CD8-positive, alpha-beta memory T cell (primary cell): ENCODE data around the gene SLC22A5. TPM values are rescaled to one million over a fixed set of nuclear protein-coding genes. Genes with fewer than 3 reads are reported as not detected.

Experiments
- CTCF ChIA-PET: fragments of 350-600 bp; sonication (Branson Sonifier 250); formaldehyde crosslinking; loops from one replicate; lab custom pipeline; 2021; ENCODE audit warnings: antibody characterized with exemption; lab: Charles Lee
- POLR2A ChIA-PET: fragments of 350-600 bp; sonication (Branson Sonifier 250); formaldehyde crosslinking; loops from one replicate; lab custom pipeline; 2021; ENCODE audit warnings: antibody characterized with exemption; lab: Charles Lee
- DNase-seq, 5 donors: peaks; one replicate each; pipeline versions ENCODE4 v3.0.0 to v3.0.0-alpha.2; 2020 to 2022; ENCODE audit warnings: mixed read lengths in 1 of 5
- H3K27ac ChIP-seq: one replicate; pipeline ENCODE4 v1.7.0; 2013; ENCODE audit warnings: low read depth, mild to moderate bottlenecking, low read length, moderate library complexity
- H3K27me3 ChIP-seq: 2 replicates; pipeline ENCODE4 v1.7.0; 2013; ENCODE audit warnings: low read length, mild to moderate bottlenecking; ENCODE audit not compliant: insufficient read depth, poor library complexity, severe bottlenecking
- H3K36me3 ChIP-seq: 2 replicates; pipeline ENCODE4 v1.7.0; 2013; ENCODE audit warnings: mild to moderate bottlenecking, low read length, moderate library complexity; ENCODE audit not compliant: insufficient read depth
- H3K4me1 ChIP-seq: 2 replicates; pipeline ENCODE4 v1.7.0; 2013; ENCODE audit warnings: mild to moderate bottlenecking, low read length, moderate library complexity; ENCODE audit not compliant: insufficient read depth
- H3K4me3 ChIP-seq: 2 replicates; pipeline ENCODE4 v1.7.0; 2013; ENCODE audit warnings: mild to moderate bottlenecking, low read length
- H3K9me3 ChIP-seq: 2 replicates; pipeline ENCODE4 v1.7.0; 2013; ENCODE audit warnings: mild to moderate bottlenecking, low read length
- H3K27ac Mint-ChIP-seq, 8 donors: one replicate each; pipeline ENCODE4 v1.8.0; 2020 to 2021; ENCODE audit warnings: mixed read lengths in 8 of 8, mild to moderate bottlenecking in 6 of 8, inconsistent platforms in 3 of 8, moderate library complexity in 3 of 8
- H3K27me3 Mint-ChIP-seq, 2 donors: one replicate each; pipeline ENCODE4 v1.8.0; 2020 to 2021; ENCODE audit warnings: mixed read lengths in 2 of 2, mild to moderate bottlenecking in 1 of 2, moderate library complexity in 1 of 2
- H3K36me3 Mint-ChIP-seq, 3 donors: one replicate each; pipeline ENCODE4 v1.8.0; 2020 to 2021; ENCODE audit warnings: mixed read lengths in 3 of 3, inconsistent platforms in 1 of 3, mild to moderate bottlenecking in 1 of 3
- H3K4me1 Mint-ChIP-seq, 3 donors: one replicate each; pipeline ENCODE4 v1.8.0; 2020 to 2021; ENCODE audit warnings: mixed read lengths in 3 of 3, inconsistent platforms in 1 of 3, mild to moderate bottlenecking in 1 of 3
- H3K4me3 Mint-ChIP-seq, 7 donors: one replicate each; pipeline ENCODE4 v1.8.0; 2020 to 2021; ENCODE audit warnings: mixed read lengths in 7 of 7, mild to moderate bottlenecking in 6 of 7, moderate library complexity in 4 of 7, inconsistent platforms in 2 of 7
- H3K9me3 Mint-ChIP-seq, 5 donors: one replicate each; pipeline ENCODE4 v1.8.0; 2020 to 2022; ENCODE audit warnings: mixed read lengths in 5 of 5, mild to moderate bottlenecking in 3 of 5, moderate library complexity in 2 of 5, inconsistent platforms in 1 of 5
- polyA plus RNA-seq: library from polyadenylated mRNA; unstranded; fragments of 300-500 nt; fragmentation: Illumina TruSeq; gene quantifications from one replicate; pipeline ENCODE4 v1.2.3, GENCODE V29; 2021
- total RNA-seq, 2 experiments: library from RNA; stranded (reverse); gene quantifications; one replicate each; pipeline ENCODE4 v1.2.3, GENCODE V29; 2021

Gene SLC22A5
- total and polyA plus RNA-seq, 3 experiments from 2014 or later = 2.5 to 5.9 (median 5.2) TPM

DNA sequence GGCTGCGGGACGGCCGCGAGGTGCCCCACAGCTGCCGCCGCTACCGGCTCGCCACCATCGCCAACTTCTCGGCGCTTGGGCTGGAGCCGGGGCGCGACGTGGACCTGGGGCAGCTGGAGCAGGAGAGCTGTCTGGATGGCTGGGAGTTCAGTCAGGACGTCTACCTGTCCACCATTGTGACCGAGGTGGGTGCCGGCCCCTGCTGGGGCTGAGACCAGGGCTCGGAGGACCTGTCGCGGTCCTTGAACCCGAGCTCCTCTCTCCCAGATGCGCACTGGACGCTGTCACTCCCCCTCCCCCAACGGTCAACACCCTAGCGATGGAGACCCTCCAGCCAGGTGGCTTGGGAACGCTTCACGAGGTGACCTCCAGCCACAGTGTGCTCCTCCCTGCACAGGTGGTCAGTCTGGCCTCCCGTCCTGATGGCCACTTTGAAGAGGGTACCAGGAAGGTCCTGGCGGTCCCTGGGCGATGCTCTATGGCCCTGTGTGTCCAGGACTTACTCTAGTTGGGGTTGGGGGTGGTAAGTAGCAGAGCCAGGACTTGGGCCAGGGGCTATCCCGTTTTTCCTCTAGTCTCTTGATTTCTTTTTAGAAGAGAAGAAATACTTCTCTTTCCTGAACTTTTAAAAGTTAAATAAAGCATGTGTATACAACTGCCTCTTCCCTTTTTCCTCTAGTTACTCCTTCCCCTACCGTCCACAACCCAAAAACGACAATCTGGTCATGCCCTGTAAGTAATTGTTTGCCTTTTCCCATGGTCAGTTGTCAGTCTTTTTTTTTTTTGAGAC lies 866 bp downstream of the SLC22A5 start:
- Mint-ChIP-seq H3K9me3 (no peaks in the 10 kb centered on the region), H3K27me3 (no peaks in the 10 kb centered on the region), H3K4me1 (peaks cover 17 to 30% (median 29%) of the 10 kb centered on the region in 3 donors), H3K36me3 (peaks cover 0 to 1% (median 0%) of the 10 kb centered on the region in 3 donors), H3K4me3 (peak overlapping the region; percentile 67 to 92 (median 83)), H3K27ac (peak overlapping the region in 7 of 8 donors; percentile 32 to 95 (median 70))
- H3K36me3 ChIP-seq = no peaks in the 10 kb centered on the region
- H3K27ac ChIP-seq = peak overlapping the region; percentile 69
- H3K4me1 ChIP-seq = peaks cover 27% of the 10 kb centered on the region
- ChIA-PET POLR2A (interaction anchor here (1.4 to 2.2 kb wide), 3 partner anchors 41 to 126 kb away, joined by 4 to 12 read pairs (median 10); no protein-coding TSS in a partner anchor), CTCF (interaction anchor here (1.1 to 4.6 kb wide), 5 partner anchors 16 to 131 kb away, joined by 3 to 16 read pairs (median 4); partner anchors contain the start of gene IRF1)
- DNase-seq = no peak
- peak overlapping the region; percentile 74 for H3K4me3 ChIP-seq
- H3K27me3 ChIP-seq = no peaks in the 10 kb centered on the region
- H3K9me3 ChIP-seq = no peaks in the 10 kb centered on the region

GRCh38 chr5:132370971-132371602 lies 1.6 kb downstream of the SLC22A5 start:
- ChIA-PET POLR2A (no interaction called here), CTCF (interaction anchor here (4.6 kb wide), 1 partner anchor 130 kb away, joined by 16 read pairs; no protein-coding TSS in a partner anchor)
- Histone ChIP-seq H3K9me3 (no peaks in the 10 kb centered on the region), H3K27ac (peak overlapping the region; percentile 69), H3K36me3 (no peaks in the 10 kb centered on the region), H3K4me3 (no peak overlapping the region), H3K4me1 (peaks cover 27% of the 10 kb centered on the region), H3K27me3 (no peaks in the 10 kb centered on the region)
- no peak for DNase-seq
- Mint-ChIP-seq H3K27me3 (no peaks in the 10 kb centered on the region), H3K4me1 (peaks cover 17 to 30% (median 29%) of the 10 kb centered on the region in 3 donors), H3K9me3 (no peaks in the 10 kb centered on the region), H3K27ac (peak overlapping the region; percentile 32 to 95 (median 62)), H3K4me3 (peak overlapping the region; percentile 67 to 92 (median 83)), H3K36me3 (peaks cover 0 to 1% (median 0%) of the 10 kb centered on the region in 3 donors)

- ChIA-PET CTCF (interaction anchor here (4.6 kb wide), 1 partner anchor 130 kb away, joined by 16 read pairs; no protein-coding TSS in a partner anchor), POLR2A (no interaction called here)
- DNase-seq = no peak
- Histone ChIP-seq H3K27ac (no peak overlapping the region), H3K27me3 (no peaks in the 10 kb centered on the region), H3K4me1 (peaks cover 27% of the 10 kb centered on the region), H3K9me3 (no peaks in the 10 kb centered on the region), H3K36me3 (no peaks in the 10 kb centered on the region), H3K4me3 (no peak overlapping the region)
- Mint-ChIP-seq H3K27me3 (no peaks in the 10 kb centered on the region), H3K27ac (peak overlapping the region in 4 of 8 donors; percentile 50 to 78 (median 70)), H3K4me3 (peak overlapping the region; percentile 67 to 92 (median 83)), H3K36me3 (peaks cover 0 to 1% (median 0%) of the 10 kb centered on the region in 3 donors), H3K4me1 (peaks cover 17 to 30% (median 29%) of the 10 kb centered on the region in 3 donors), H3K9me3 (no peaks in the 10 kb centered on the region)
Observed at GRCh38 chr5:132371603-132371994, 2.1 kb downstream of the SLC22A5 start.

DNA sequence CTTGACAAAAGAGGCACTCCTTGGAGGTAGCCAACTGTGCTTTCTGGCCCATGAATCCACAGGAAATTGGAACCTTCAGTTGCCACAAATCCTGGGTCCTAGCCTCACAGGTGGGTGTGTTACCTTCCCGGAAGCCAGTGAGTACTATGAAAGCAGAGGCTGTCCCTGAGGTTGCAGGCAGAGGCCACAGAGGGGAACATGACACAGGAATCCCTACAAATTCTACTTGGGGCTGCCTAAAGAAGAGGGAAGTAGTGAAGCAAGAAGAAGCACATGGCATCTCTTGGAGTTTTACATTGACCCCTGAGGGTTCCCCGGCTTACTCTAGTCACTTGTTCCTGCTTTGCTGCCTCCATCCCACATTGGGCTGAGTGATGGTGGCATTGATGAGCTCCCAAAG lies 2.6 kb downstream of the SLC22A5 start:
- peak overlapping the region in 1 of 7 donors; percentile 77 for H3K4me3 Mint-ChIP-seq

DNA sequence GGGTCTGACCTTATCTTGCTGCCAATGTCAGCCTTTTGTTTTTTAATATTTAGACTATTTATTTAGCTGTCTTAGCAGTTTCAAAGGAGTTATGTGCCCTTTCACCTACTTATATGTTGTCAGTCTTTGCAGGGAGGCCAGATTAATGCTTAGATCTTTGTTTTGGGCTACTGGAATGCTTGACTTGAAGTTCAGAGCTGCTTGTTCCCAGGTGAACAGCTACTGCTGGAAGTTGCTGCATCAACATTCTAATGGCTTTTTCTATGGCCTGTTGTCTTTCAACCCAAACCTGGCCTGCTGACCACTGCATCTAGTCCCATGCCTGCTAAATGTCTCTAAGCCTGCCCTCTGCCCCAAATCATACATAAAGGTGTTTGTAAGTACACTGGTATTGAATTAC lies 3.0 kb downstream of the SLC22A5 start:
- no peaks in the 10 kb centered on the region for H3K9me3 Mint-ChIP-seq
- Histone ChIP-seq H3K4me3 (no peak overlapping the region), H3K4me1 (peaks cover 27% of the 10 kb centered on the region), H3K27me3 (no peaks in the 10 kb centered on the region), H3K9me3 (no peaks in the 10 kb centered on the region), H3K27ac (no peak overlapping the region), H3K36me3 (no peaks in the 10 kb centered on the region)
- no peak for DNase-seq
- ChIA-PET CTCF (interaction anchor here (2.1 to 4.6 kb wide), 2 partner anchors 14 to 129 kb away, joined by 6 to 16 read pairs; no protein-coding TSS in a partner anchor), POLR2A (no interaction called here)
- H3K4me3 Mint-ChIP-seq = peak overlapping the region in 1 of 7 donors; percentile 77
- peaks cover 17 to 30% (median 29%) of the 10 kb centered on the region in 3 donors for H3K4me1 Mint-ChIP-seq
- no peaks in the 10 kb centered on the region for H3K27me3 Mint-ChIP-seq
- H3K36me3 Mint-ChIP-seq = peaks cover 0 to 1% (median 0%) of the 10 kb centered on the region in 3 donors
- H3K27ac Mint-ChIP-seq = peak overlapping the region in 2 of 8 donors; percentile 38 to 64

More for the DNA sequence above, 2.6 kb downstream of the SLC22A5 start:
- DNase-seq = no peak
- H3K27ac Mint-ChIP-seq = peak overlapping the region in 1 of 8 donors; percentile 64
- no peaks in the 10 kb centered on the region for H3K9me3 Mint-ChIP-seq
- POLR2A ChIA-PET = no interaction called here
- Histone ChIP-seq H3K27ac (no peak overlapping the region), H3K9me3 (no peaks in the 10 kb centered on the region), H3K4me3 (no peak overlapping the region), H3K4me1 (peaks cover 27% of the 10 kb centered on the region), H3K27me3 (no peaks in the 10 kb centered on the region), H3K36me3 (no peaks in the 10 kb centered on the region)
- H3K27me3 Mint-ChIP-seq = no peaks in the 10 kb centered on the region
- CTCF ChIA-PET = interaction anchor here (2.1 to 4.6 kb wide), 2 partner anchors 14 to 129 kb away, joined by 6 to 16 read pairs; no protein-coding TSS in a partner anchor
- peaks cover 17 to 30% (median 29%) of the 10 kb centered on the region in 3 donors for H3K4me1 Mint-ChIP-seq
- peaks cover 0 to 1% (median 0%) of the 10 kb centered on the region in 3 donors for H3K36me3 Mint-ChIP-seq

DNA sequence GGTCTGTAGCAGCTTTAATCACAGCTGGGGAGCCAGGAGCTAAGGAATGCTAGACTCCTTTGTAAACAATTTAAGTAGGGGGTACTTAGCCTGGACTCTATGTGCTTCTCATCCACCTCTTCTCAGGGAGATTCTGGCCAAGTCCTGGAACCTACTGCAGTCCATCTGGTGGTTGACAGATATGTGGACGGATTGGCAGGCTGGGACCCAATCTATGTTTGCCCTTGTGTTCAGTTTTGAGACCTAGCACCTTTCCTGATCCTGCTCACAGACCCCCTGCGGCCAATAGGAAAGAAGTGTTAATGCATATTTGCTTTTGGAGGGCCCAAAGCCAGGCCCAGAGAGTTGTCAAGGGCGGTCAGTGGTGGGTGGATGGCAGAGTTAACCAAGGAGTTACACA lies 6.4 kb downstream of the SLC22A5 start:
- H3K27ac ChIP-seq = no peak overlapping the region
- peaks cover 13% of the 10 kb centered on the region for H3K4me1 ChIP-seq
- H3K27me3 ChIP-seq = no peaks in the 10 kb centered on the region
- no peak overlapping the region for H3K4me3 Mint-ChIP-seq
- peaks cover 6 to 17% (median 17%) of the 10 kb centered on the region in 3 donors for H3K4me1 Mint-ChIP-seq
- no peak overlapping the region for H3K27ac Mint-ChIP-seq
- H3K36me3 Mint-ChIP-seq = peaks cover 0 to 15% (median 0%) of the 10 kb centered on the region in 3 donors
- no peaks in the 10 kb centered on the region for H3K27me3 Mint-ChIP-seq
- H3K9me3 Mint-ChIP-seq = no peaks in the 10 kb centered on the region
- POLR2A ChIA-PET = no interaction called here
- no peaks in the 10 kb centered on the region for H3K9me3 ChIP-seq
- H3K36me3 ChIP-seq = no peaks in the 10 kb centered on the region
- H3K4me3 ChIP-seq = no peak overlapping the region
- DNase-seq = no peak
- CTCF ChIA-PET = interaction anchor here (0.8 to 1.3 kb wide), 2 partner anchors 11 to 124 kb away, joined by 4 read pairs; no protein-coding TSS in a partner anchor

- Histone ChIP-seq H3K36me3 (no peaks in the 10 kb centered on the region), H3K4me1 (peaks cover 4% of the 10 kb centered on the region), H3K27ac (no peak overlapping the region), H3K4me3 (no peak overlapping the region), H3K9me3 (no peaks in the 10 kb centered on the region), H3K27me3 (no peaks in the 10 kb centered on the region)
- H3K9me3 Mint-ChIP-seq = no peaks in the 10 kb centered on the region
- H3K4me1 Mint-ChIP-seq = peaks cover 0 to 7% (median 6%) of the 10 kb centered on the region in 3 donors
- DNase-seq = no peak
- peak overlapping the region in 1 of 8 donors; percentile 84 for H3K27ac Mint-ChIP-seq
- H3K36me3 Mint-ChIP-seq = peaks cover 0 to 15% (median 0%) of the 10 kb centered on the region in 3 donors
- ChIA-PET POLR2A (no interaction called here), CTCF (interaction anchor here (0.8 kb wide), 2 partner anchors 123 to 443 kb away, joined by 3 to 4 read pairs; no protein-coding TSS in a partner anchor)
- no peaks in the 10 kb centered on the region for H3K27me3 Mint-ChIP-seq
- H3K4me3 Mint-ChIP-seq = no peak overlapping the region
Observed at GRCh38 chr5:132376694-132377641, 7.5 kb downstream of the SLC22A5 start.
